H1 (cell line): Measurements from ENCODE around the gene NRXN3. TPM values are rescaled to one million over a fixed set of nuclear protein-coding genes. Genes with fewer than 3 reads are reported as not detected.

Experiments used
- CTCF ChIA-PET: fragments of 300-600 bp; sonication (Branson Sonifier 250); formaldehyde crosslinking; loops from one replicate; lab custom pipeline; 2021; ENCODE audit not compliant: partially characterized antibody; lab: Charles Lee
- POLR2A ChIA-PET: fragments of 300-600 bp; sonication (Branson Sonifier 250); formaldehyde crosslinking; loops from one replicate; lab custom pipeline; 2021; ENCODE audit warnings: inconsistent platforms; ENCODE audit not compliant: partially characterized antibody; lab: Charles Lee
- DNase-seq, 2 experiments: peaks; one replicate each; pipeline versions ENCODE4 v3.0.0 to v3.0.0-alpha.2; 2010 to 2022; ENCODE audit warnings: low spot score in 2 of 2, low read depth in 1 of 2, mixed read lengths in 1 of 2
- FAIRE-seq: peaks from 2 replicates; lab custom pipeline; 2011; peaks lifted over from hg19 to GRCh38; lab: Jason Lieb, UNC
- H2AFZ ChIP-seq: 2 replicates; pipeline ENCODE4 v1.8.1; 2012; ENCODE audit warnings: low read length, inconsistent platforms
- H2AK5ac ChIP-seq: 2 replicates; pipeline ENCODE4 v1.6.1; 2013; ENCODE audit warnings: low read depth, low read length
- H2BK120ac ChIP-seq: replicated peaks from 2 replicates; pipeline ENCODE3; 2013; ENCODE audit warnings: low read depth, low read length, inconsistent platforms
- H2BK12ac ChIP-seq: 2 replicates; pipeline ENCODE4 v1.6.1; 2013; ENCODE audit warnings: low read depth, low read length
- H2BK15ac ChIP-seq: 2 replicates; pipeline ENCODE4 v1.6.1; 2013; ENCODE audit warnings: low read length
- H2BK20ac ChIP-seq: 2 replicates; pipeline ENCODE4 v1.6.1; 2013; ENCODE audit warnings: low read length
- H2BK5ac ChIP-seq: 2 replicates; pipeline ENCODE4 v1.6.1; 2013; ENCODE audit warnings: low read depth, low read length
- H3K14ac ChIP-seq: 2 replicates; pipeline ENCODE4 v1.6.1; 2013; ENCODE audit warnings: inconsistent platforms; ENCODE audit not compliant: insufficient read length
- H3K18ac ChIP-seq: 2 replicates; pipeline ENCODE4 v1.6.1; 2013; ENCODE audit warnings: low read length; ENCODE audit errors: extremely low read depth
- H3K23ac ChIP-seq: 2 replicates; pipeline ENCODE4 v1.6.1; 2013; ENCODE audit warnings: inconsistent platforms; ENCODE audit not compliant: insufficient read length
- H3K23me2 ChIP-seq: 2 replicates; pipeline ENCODE4 v1.6.1; 2013; ENCODE audit warnings: low read depth, low read length
- H3K27ac ChIP-seq: 2 replicates; pipeline ENCODE4 v1.6.1; 2011; ENCODE audit warnings: low read depth, low read length, inconsistent platforms
- H3K27me3 ChIP-seq, 4 experiments: replicated peaks in 1 of 4; 1 replicate in 1 of 4; 2 replicates in 3 of 4; pipeline versions ENCODE4 v1.6.1 to v1.8.1; 2011 to 2013; ENCODE audit warnings: low read length in 3 of 4, mild to moderate bottlenecking in 3 of 4, inconsistent platforms in 2 of 4, mixed read lengths in 2 of 4, moderate library complexity in 1 of 4; ENCODE audit not compliant: control insufficient read depth in 3 of 4, insufficient read depth in 3 of 4; ENCODE audit errors: extremely low read depth in 1 of 4
- H3K36me3 ChIP-seq, 4 experiments: 2 replicates each; pipeline versions ENCODE4 v1.6.1 to v1.8.1; 2011 to 2013; ENCODE audit warnings: mild to moderate bottlenecking in 4 of 4, low read length in 3 of 4, moderate library complexity in 2 of 4, control low read depth in 1 of 4, inconsistent platforms in 1 of 4; ENCODE audit not compliant: insufficient read depth in 4 of 4, control insufficient read depth in 2 of 4
- H3K4ac ChIP-seq: replicated peaks from 2 replicates; pipeline ENCODE3; 2013; ENCODE audit warnings: low read length, low read depth, mixed read lengths, inconsistent platforms; ENCODE audit not compliant: insufficient read length
- H3K4me1 ChIP-seq, 4 experiments: replicated peaks in 1 of 4; 1 replicate in 1 of 4; 2 replicates in 3 of 4; pipeline versions ENCODE4 v1.6.1 to v1.8.1; 2011 to 2013; ENCODE audit warnings: low read length in 3 of 4, inconsistent platforms in 2 of 4, mixed read lengths in 1 of 4; ENCODE audit not compliant: insufficient read depth in 4 of 4, control insufficient read depth in 3 of 4
- H3K4me2 ChIP-seq, 2 experiments: 2 replicates each; pipeline versions ENCODE4 v1.6.1 to v1.8.1; 2011 to 2013; ENCODE audit warnings: low read depth in 2 of 2, low read length in 2 of 2, control low read depth in 1 of 2, inconsistent platforms in 1 of 2, mild to moderate bottlenecking in 1 of 2; ENCODE audit not compliant: insufficient read depth in 1 of 2
- H3K4me3 ChIP-seq, 4 experiments: fragments of 200-600, 300-600 bp in 1 of 4; sonication (generic), shearing (Covaris generic), sonication (Bioruptor Twin) in 1 of 4; 2 replicates each; pipeline versions ENCODE4 v1.5.1 to v1.8.1; 2011 to 2016; ENCODE audit warnings: low read length in 4 of 4, low read depth in 3 of 4, control low read depth in 2 of 4, inconsistent platforms in 2 of 4, mild to moderate bottlenecking in 2 of 4, mixed read lengths in 1 of 4, moderate library complexity in 1 of 4; ENCODE audit not compliant: insufficient read depth in 2 of 4; ENCODE audit errors: extremely low read depth in 1 of 4
- H3K56ac ChIP-seq: replicated peaks from 2 replicates; pipeline ENCODE3; 2013; ENCODE audit warnings: low read depth, mild to moderate bottlenecking, mixed read lengths, low read length, inconsistent platforms; ENCODE audit not compliant: insufficient read length
- H3K79me1 ChIP-seq: 2 replicates; pipeline ENCODE4 v1.6.1; 2013; ENCODE audit warnings: low read depth, low read length, control low read depth
- H3K79me2 ChIP-seq, 2 experiments: 2 replicates each; pipeline versions ENCODE4 v1.6.1 to v1.8.1; 2012 to 2013; ENCODE audit warnings: low read length in 2 of 2, mild to moderate bottlenecking in 2 of 2, inconsistent platforms in 1 of 2; ENCODE audit not compliant: insufficient read depth in 2 of 2, control insufficient read depth in 1 of 2
- H3K9ac ChIP-seq, 4 experiments: replicated peaks in 1 of 4; 1 replicate in 1 of 4; 2 replicates in 3 of 4; pipeline versions ENCODE4 v1.6.1 to v1.8.1; 2011 to 2013; ENCODE audit warnings: low read depth in 3 of 4, low read length in 3 of 4, control low read depth in 2 of 4, mild to moderate bottlenecking in 2 of 4, moderate library complexity in 2 of 4, inconsistent platforms in 1 of 4; ENCODE audit errors: extremely low read depth in 1 of 4
- H3K9me3 ChIP-seq, 2 experiments: 2 replicates each; pipeline versions ENCODE4 v1.6.1 to v1.8.1; 2012 to 2013; ENCODE audit warnings: mild to moderate bottlenecking in 2 of 2, moderate library complexity in 2 of 2, control low read depth in 1 of 2, inconsistent platforms in 1 of 2, low read depth in 1 of 2, low read length in 1 of 2, mixed read lengths in 1 of 2; ENCODE audit not compliant: insufficient read depth in 2 of 2
- H4K20me1 ChIP-seq, 2 experiments: replicated peaks in 1 of 2; 2 replicates each; pipeline versions ENCODE3 to v1.8.1; 2011 to 2013; ENCODE audit warnings: inconsistent platforms in 2 of 2, low read length in 2 of 2, mild to moderate bottlenecking in 1 of 2; ENCODE audit not compliant: insufficient read depth in 2 of 2, control insufficient read depth in 1 of 2
- H4K5ac ChIP-seq: 2 replicates; pipeline ENCODE4 v1.6.1; 2013; ENCODE audit warnings: low read length, low read depth, mixed read lengths, inconsistent platforms; ENCODE audit not compliant: insufficient read length
- H4K8ac ChIP-seq: 2 replicates; pipeline ENCODE4 v1.8.0; 2013; ENCODE audit warnings: mild to moderate bottlenecking, moderate library complexity, low read length, inconsistent platforms; ENCODE audit not compliant: insufficient read depth; ENCODE audit errors: extremely low read depth
- H4K91ac ChIP-seq: replicated peaks from 2 replicates; pipeline ENCODE3; 2013; ENCODE audit warnings: low read length, mixed read lengths, inconsistent platforms; ENCODE audit not compliant: insufficient read length
- ATF3 ChIP-seq: IDR thresholded peaks from 2 replicates; pipeline ENCODE4 v1.6.1; 2011; ENCODE audit warnings: low read depth, mild to moderate bottlenecking, low read length; ENCODE audit not compliant: insufficient read depth
- BACH1 ChIP-seq: IDR thresholded peaks from 2 replicates; pipeline ENCODE4 v1.6.1; 2012; ENCODE audit warnings: low read length, improper control_type of control experiment
- CBX8 ChIP-seq: fragments of 300-800, 300-1000 bp; sonication (generic); IDR thresholded peaks from 2 replicates; pipeline ENCODE4 v1.7.1; 2016; ENCODE audit warnings: low read depth, low read length, borderline replicate concordance
- CEBPB ChIP-seq: IDR thresholded peaks from 2 replicates; pipeline ENCODE4 v1.6.1; 2012; ENCODE audit warnings: low read depth, low read length
- CHD1 ChIP-seq: IDR thresholded peaks from 2 replicates; pipeline ENCODE4 v1.6.1; 2012; ENCODE audit warnings: low read depth, low read length, improper control_type of control experiment
- EP300 ChIP-seq, 2 experiments: IDR thresholded peaks; 1 replicate in 1 of 2; 2 replicates in 1 of 2; pipeline ENCODE4 v1.6.1; 2011 to 2012; ENCODE audit warnings: low read depth in 2 of 2, low read length in 2 of 2, mild to moderate bottlenecking in 2 of 2, borderline replicate concordance in 1 of 2, inconsistent platforms in 1 of 2, moderate library complexity in 1 of 2
- HDAC2 ChIP-seq, 2 experiments: fragments of 300-600 bp in 1 of 2; sonication (generic) in 1 of 2; IDR thresholded peaks; 2 replicates each; pipeline ENCODE4 v1.6.1; 2011 to 2012; ENCODE audit warnings: low read depth in 2 of 2, low read length in 2 of 2, mild to moderate bottlenecking in 2 of 2, moderate library complexity in 2 of 2, borderline replicate concordance in 1 of 2, inconsistent platforms in 1 of 2
- MAX ChIP-seq: IDR thresholded peaks from 2 replicates; pipeline ENCODE4 v1.6.1; 2012; ENCODE audit warnings: inconsistent platforms
- PHF8 ChIP-seq: fragments of 200-600 bp; sonication (generic); conservative IDR thresholded peaks from 2 replicates; pipeline ENCODE4 v1.7.1; 2012; ENCODE audit warnings: low read depth, mild to moderate bottlenecking, inconsistent platforms, low read length, moderate library complexity
- RXRA ChIP-seq: IDR thresholded peaks from 2 replicates; pipeline ENCODE4 v1.6.1; 2011; ENCODE audit warnings: low read depth, mild to moderate bottlenecking, low read length, moderate library complexity; ENCODE audit not compliant: insufficient read depth
- SIRT6 ChIP-seq: IDR thresholded peaks from one replicate; pipeline ENCODE4 v1.7.1; 2012; ENCODE audit warnings: low read length, inconsistent platforms
- SIX5 ChIP-seq: IDR thresholded peaks from 2 replicates; pipeline ENCODE4 v1.6.1; 2011; ENCODE audit warnings: mild to moderate bottlenecking, low read depth, low read length
- WGBS, 2 experiments: shearing (Covaris generic) in 1 of 2; methylation state at CpG; one replicate each; pipeline versions ENCODE4 v1.1.6 to v1.1.7; 2013 to 2015; ENCODE audit warnings: low lambda C conversion rate in 2 of 2, mixed read lengths in 2 of 2, inconsistent platforms in 1 of 2, low coverage in 1 of 2, missing lambda C conversion rate in 1 of 2; ENCODE audit not compliant: insufficient replicate concordance in 2 of 2, insufficient coverage in 1 of 2, insufficient read length in 1 of 2; ENCODE audit errors: extremely low coverage in 1 of 2, missing lambda C conversion rate in 1 of 2; 5-methylcytosine and 5-hydroxymethylcytosine counted together
- polyA plus RNA-seq, 7 experiments: library from polyadenylated mRNA; depleted of rRNA in 3 of 7; stranded (reverse) in 5 of 7; unstranded in 2 of 7; fragments of >200 nt in 5 of 7; fragments of 200-250 nt in 2 of 7; gene quantifications; 1 replicate in 5 of 7; 2 replicates in 1 of 7; 4 replicates in 1 of 7; pipeline versions ENCODE4 v1.2.1 to v1.2.3, GENCODE V29; 2011 to 2013; ENCODE audit warnings: missing spikeins in 2 of 7, mixed read lengths in 2 of 7
- total RNA-seq: library from RNA; stranded (reverse); fragmentation: NEBNext Ultra II Directional; extraction: Animal tissue kit (Norgen Biotek cat#: 25700); gene quantifications from 2 replicates; pipeline ENCODE4 v1.2.1, GENCODE V29; 2021
- TF ChIP-seq, protein P1 (sequence below): IDR thresholded peaks from 2 replicates; pipeline ENCODE4 v1.6.1; 2012; ENCODE audit warnings: inconsistent platforms

NRXN3 gene
- total and polyA plus RNA-seq, 2 of the 8 experiments (the other 6 are each of a cell fraction or from before 2014, with no cell fraction given): 2.6 to 4.1 TPM

GRCh38 chr14:79167957-79168356, 997.8 kb downstream of the NRXN3 start:
- Histone ChIP-seq H3K79me2 (no peaks in the 10 kb centered on the region), H3K23ac (no peak overlapping the region)
- TF ChIP-seq HDAC2 (IDR thresholded peaks at IDR 0.05; ENCODE audit: borderline replicate concordance in 1 of 2, low read depth in 2 of 2, low read length in 2 of 2): no peak
- no peak for TF ChIP-seq BACH1
- no peak for TF ChIP-seq SIRT6
- TF ChIP-seq CEBPB: no peak
- no peak for TF ChIP-seq ATF3
- TF ChIP-seq SIX5: no peak
- TF ChIP-seq EP300 (IDR thresholded peaks at IDR 0.05; ENCODE audit: borderline replicate concordance in 1 of 2, low read depth in 2 of 2, low read length in 2 of 2): no peak
- TF ChIP-seq PHF8: no peak
- TF ChIP-seq CBX8: no peak
- TF ChIP-seq CHD1: no peak
- no peak for TF ChIP-seq MAX
- TF ChIP-seq RXRA: no peak
- TF ChIP-seq, protein P1, sequence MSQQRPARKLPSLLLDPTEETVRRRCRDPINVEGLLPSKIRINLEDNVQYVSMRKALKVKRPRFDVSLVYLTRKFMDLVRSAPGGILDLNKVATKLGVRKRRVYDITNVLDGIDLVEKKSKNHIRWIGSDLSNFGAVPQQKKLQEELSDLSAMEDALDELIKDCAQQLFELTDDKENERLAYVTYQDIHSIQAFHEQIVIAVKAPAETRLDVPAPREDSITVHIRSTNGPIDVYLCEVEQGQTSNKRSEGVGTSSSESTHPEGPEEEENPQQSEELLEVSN: no peak

More at GRCh38 chr14:79167957-79168356, 997.8 kb downstream of the NRXN3 start:
- FAIRE-seq (no peak), DNase-seq (no peak)
- Histone ChIP-seq H2AFZ (no peak overlapping the region), H3K4me3 (no peak overlapping the region), H4K5ac (no peak overlapping the region), H3K4me2 (no peak overlapping the region), H3K9me3 (no peaks in the 10 kb centered on the region), H3K4ac (no peak overlapping the region), H3K9ac (no peak overlapping the region), H2AK5ac (no peak overlapping the region), H3K23me2 (no peaks in the 10 kb centered on the region), H3K79me1 (no peaks in the 10 kb centered on the region), H2BK20ac (no peak overlapping the region), H4K8ac (no peak overlapping the region), H2BK12ac (no peak overlapping the region), H3K27ac (no peak overlapping the region), H3K4me1 (no peaks in the 10 kb centered on the region), H4K20me1 (no peaks in the 10 kb centered on the region), H3K18ac (no peak overlapping the region), H3K27me3 (no peaks in the 10 kb centered on the region), H2BK120ac (no peak overlapping the region), H3K36me3 (no peaks in the 10 kb centered on the region), H2BK5ac (no peak overlapping the region), H3K56ac (no peak overlapping the region), H3K14ac (no peak overlapping the region), H4K91ac (no peak overlapping the region), H2BK15ac (no peak overlapping the region)
- POLR2A ChIA-PET: no interaction called here
- WGBS, 2 experiments: 90% methylated on average over 1 of the region's 1 CpG; no CpG with 5 or more reads in 1 of the 2 experiments
- CTCF ChIA-PET: no interaction called here
